HL-60 (cell line): Measurements from ENCODE around the gene PCLO.
"Not testable (repeated sequence)": the region's sequence is repeated elsewhere in the genome, so short reads cannot be mapped to it uniquely, and the experiment has no call there.

ENCODE experiments used
- DNase-seq, 2 experiments: peaks; one replicate each; pipeline ENCODE4 v3.0.0-alpha.2; 2010 to 2020; ENCODE audit warnings: low read depth in 1 of 2, low spot score in 1 of 2
- H3K27ac ChIP-seq: fragments of 250-450 bp; sonication (Bioruptor Pico); replicated peaks from 2 replicates; pipeline ENCODE4 v1.5.1; 2020; ENCODE audit warnings: mild to moderate bottlenecking, moderate library complexity
- H3K27me3 ChIP-seq: fragments of 250-450 bp; sonication (Bioruptor Pico); 2 replicates; pipeline ENCODE4 v1.5.1; 2021; ENCODE audit warnings: mild to moderate bottlenecking, moderate library complexity; ENCODE audit not compliant: insufficient read depth, poor library complexity, severe bottlenecking
- H3K4me3 ChIP-seq: replicated peaks from 2 replicates; pipeline ENCODE4 v1.5.1; 2011; ENCODE audit warnings: mild to moderate bottlenecking, control low read depth, low read length; ENCODE audit not compliant: insufficient read depth
- CTCF ChIP-seq: IDR thresholded peaks from one replicate; pipeline ENCODE4 v1.5.1; 2011; ENCODE audit warnings: low read length, control low read depth, inconsistent platforms; ENCODE audit not compliant: insufficient read depth
- GABPA ChIP-seq: IDR thresholded peaks from 2 replicates; pipeline ENCODE4 v1.6.1; 2012; ENCODE audit warnings: low read depth
- POLR2AphosphoS5 ChIP-seq: IDR thresholded peaks from 2 replicates; pipeline ENCODE4 v1.6.1; 2012; ENCODE audit warnings: low read depth
- REST ChIP-seq: IDR thresholded peaks from 2 replicates; pipeline ENCODE4 v1.6.1; 2012; ENCODE audit warnings: low read depth; ENCODE audit not compliant: insufficient replicate concordance
- SPI1 ChIP-seq: IDR thresholded peaks from 2 replicates; pipeline ENCODE4 v1.6.1; 2012; ENCODE audit warnings: low read depth, mild to moderate bottlenecking, borderline replicate concordance

Gene PCLO

GRCh38 chr7:83096065-83096580 is 66.6 kb downstream of the PCLO start:
- H3K27ac ChIP-seq: no peak overlapping the region
- H3K27me3 ChIP-seq: no peaks in the 10 kb centered on the region
- no peak for DNase-seq
- no peak overlapping the region for H3K4me3 ChIP-seq
- TF ChIP-seq GABPA: no peak
- TF ChIP-seq POLR2AphosphoS5: no peak
- TF ChIP-seq REST: no peak
- no peak for TF ChIP-seq SPI1
- no peak for TF ChIP-seq CTCF

GRCh38 chr7:83085299-83085698 is 77.4 kb downstream of the PCLO start:
- Histone ChIP-seq H3K4me3 (no peak overlapping the region), H3K27ac (no peak overlapping the region), H3K27me3 (no peaks in the 10 kb centered on the region)
- peak in 1 of 2 experiments; percentile 29 for DNase-seq
- TF ChIP-seq REST (no peak), CTCF (no peak), POLR2AphosphoS5 (no peak), SPI1 (no peak), GABPA (no peak)

- H3K4me3 ChIP-seq, H3K27me3 ChIP-seq, H3K27ac ChIP-seq, DNase-seq: not testable (repeated sequence)
These were observed 82.8 kb downstream of the PCLO start for GRCh38 chr7:83079879-83080278.

- DNase-seq: no peak
- TF ChIP-seq GABPA (no peak), SPI1 (no peak), CTCF (no peak), POLR2AphosphoS5 (no peak)
- H3K4me3 ChIP-seq: no peak overlapping the region
- H3K27ac ChIP-seq: no peak overlapping the region
- H3K27me3 ChIP-seq: no peaks in the 10 kb centered on the region
These were observed 85.4 kb downstream of the PCLO start for GRCh38 chr7:83077328-83077727.
